Stimulated activated CD8-positive, alpha-beta memory T cell treated with anti-CD3 and anti-CD28 coated beads, Interleukin-7, amount 100 ng/mL, for 48 hours (primary cell): Measurements from ENCODE around the gene MEIS2.

Experiments used
- DNase-seq, 2 donors: peaks; one replicate each; pipeline ENCODE4 v3.0.0-alpha.2; 2020; ENCODE audit warnings: low read depth in 1 of 2; ENCODE audit errors: extremely low read depth in 1 of 2

The MEIS2 gene

DNA sequence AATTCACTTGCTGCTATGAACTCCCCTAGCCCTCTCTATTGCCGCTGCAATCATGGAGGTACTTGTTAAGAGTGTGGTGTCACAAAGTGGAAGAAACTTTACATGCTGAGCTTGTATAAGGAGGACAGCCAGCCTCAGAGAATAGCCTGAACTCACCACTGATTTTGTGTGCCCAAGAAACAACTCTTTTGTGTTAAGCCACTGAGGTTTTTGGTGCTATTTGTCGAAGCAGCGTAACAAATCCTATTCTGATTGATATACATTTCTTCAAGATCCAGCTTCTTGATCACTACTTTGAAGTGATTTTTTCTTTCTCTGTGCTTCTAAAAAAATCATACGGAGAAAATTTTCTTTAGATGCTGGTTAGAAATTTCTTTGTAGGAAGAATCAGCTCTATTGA is 132.4 kb downstream of the MEIS2 start:
- no peak for DNase-seq

GRCh38 chr15:36966708-36967107 is 133.6 kb downstream of the MEIS2 start:
- DNase-seq: no peak

- no peak for DNase-seq
These were observed 134.6 kb downstream of the MEIS2 start for GRCh38 chr15:36965570-36966342.

DNA sequence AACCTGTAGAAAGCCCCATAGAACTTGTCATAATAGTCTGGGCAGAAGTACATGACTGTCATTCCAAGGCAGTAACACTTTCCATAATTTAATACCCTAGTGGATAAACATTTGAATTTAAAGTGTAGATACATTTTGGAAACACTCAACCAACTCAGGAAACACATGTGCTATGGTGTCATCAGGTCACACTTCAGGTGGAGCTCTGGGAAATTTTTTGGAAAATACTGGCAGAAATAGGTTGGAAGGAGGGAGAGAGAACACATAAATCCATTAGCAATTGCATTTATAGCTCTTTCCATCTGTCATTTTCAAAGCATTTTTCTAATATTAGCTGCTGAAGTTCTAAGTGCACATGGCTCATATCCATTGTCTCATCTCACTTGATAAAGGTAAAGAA is 135.7 kb downstream of the MEIS2 start:
- no peak for DNase-seq

DNA sequence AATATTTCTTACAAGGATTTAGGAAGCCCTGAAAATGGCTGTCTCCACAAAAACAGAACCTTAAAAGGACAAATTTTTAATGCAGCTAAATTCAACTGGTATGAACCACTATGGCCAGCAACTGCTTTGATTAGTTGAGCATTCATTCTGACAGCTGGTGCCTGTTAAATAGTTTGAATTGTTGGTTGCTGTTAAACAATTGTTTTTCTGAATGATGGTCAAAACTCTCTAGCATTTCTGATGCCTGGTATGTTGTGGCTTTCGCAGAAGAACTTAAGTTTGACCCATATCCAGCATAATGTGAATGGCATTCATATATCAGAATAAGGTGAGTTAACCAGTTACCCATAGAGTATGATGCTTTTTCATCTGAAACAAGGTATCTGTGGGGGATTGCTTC is 138.4 kb downstream of the MEIS2 start:
- DNase-seq: no peak

- no peak for DNase-seq
These were observed 139.5 kb downstream of the MEIS2 start for GRCh38 chr15:36960947-36961227.

DNA sequence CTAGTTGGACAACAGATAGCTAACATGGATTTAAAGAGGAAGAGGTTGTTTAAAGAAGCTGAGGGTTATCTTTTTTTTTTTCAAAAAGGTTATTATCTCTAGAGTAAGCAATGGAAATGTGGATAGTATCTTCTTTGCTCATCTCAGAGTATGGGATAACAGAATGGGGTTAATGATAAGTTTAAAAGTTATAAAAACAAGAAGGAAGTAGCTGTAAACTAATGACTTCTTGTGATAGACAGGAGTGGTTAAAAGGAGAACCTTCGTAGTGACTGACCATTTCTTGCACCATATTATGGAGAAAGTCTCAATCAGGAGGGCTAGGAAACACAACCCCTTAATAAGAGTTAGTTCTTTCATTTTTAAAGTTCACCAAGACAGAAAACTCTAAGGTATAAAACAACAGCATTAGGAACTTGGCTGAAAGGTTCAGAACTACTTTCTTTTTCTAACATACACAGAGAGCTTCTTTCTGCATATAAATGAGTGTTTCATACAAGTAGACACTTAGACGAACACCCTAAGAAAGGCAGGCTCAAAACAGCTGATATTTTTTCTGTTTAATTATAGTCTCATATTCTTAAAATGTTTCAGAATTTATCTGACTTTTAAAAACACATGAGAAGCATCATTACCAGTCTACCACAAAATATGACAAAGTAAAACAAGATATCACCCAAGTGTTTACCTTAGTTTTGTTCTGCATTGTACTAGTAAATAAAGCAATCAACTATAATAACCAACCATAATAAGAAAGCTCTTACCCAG is 140.0 kb downstream of the MEIS2 start:
- no peak for DNase-seq

GRCh38 chr15:36959746-36960145 is 140.6 kb downstream of the MEIS2 start:
- no peak for DNase-seq

DNA sequence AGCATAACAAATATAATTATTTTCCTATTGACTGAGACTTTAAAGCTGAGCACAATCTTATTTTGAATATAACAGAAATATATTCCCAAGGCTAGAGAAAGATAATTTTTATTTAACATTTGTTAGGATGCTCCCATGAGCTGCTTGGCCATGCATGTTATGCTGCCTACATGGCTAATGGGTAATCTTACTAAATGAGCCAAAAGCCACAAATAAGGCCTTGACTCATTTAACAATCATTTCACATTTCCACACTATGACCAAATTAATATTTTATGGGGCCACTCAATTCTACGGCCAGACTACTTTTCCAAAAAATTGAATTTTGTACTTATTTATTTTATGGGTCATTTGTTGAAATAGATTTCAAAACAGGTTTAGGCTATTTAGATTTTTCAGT is 141.7 kb downstream of the MEIS2 start:
- DNase-seq: no peak

- DNase-seq: no peak
These were observed 145.9 kb downstream of the MEIS2 start for GRCh38 chr15:36954486-36954885.

DNA sequence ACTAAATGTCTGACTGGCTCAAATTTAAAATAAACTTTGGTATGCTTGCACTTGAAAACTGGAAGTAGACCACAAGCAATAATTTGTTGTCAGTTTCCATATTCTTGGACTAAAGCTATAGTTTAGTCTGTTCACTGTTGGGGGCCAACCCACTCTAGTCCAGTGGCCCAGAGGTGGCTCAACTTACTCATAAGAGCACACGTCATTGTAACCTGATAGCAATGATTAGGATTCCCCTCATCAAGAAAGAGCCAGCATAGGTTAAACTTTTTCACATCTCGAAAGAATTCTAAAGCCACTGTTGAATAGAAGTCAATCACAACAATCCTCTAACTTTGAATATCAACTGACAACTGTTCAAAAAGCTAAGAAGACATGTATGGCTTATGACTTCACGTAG is 147.0 kb downstream of the MEIS2 start:
- DNase-seq: no peak

GRCh38 chr15:36951731-36952247 is 148.6 kb downstream of the MEIS2 start:
- DNase-seq: no peak

- DNase-seq: no peak
These were observed 150.0 kb downstream of the MEIS2 start for GRCh38 chr15:36950371-36950770.

DNA sequence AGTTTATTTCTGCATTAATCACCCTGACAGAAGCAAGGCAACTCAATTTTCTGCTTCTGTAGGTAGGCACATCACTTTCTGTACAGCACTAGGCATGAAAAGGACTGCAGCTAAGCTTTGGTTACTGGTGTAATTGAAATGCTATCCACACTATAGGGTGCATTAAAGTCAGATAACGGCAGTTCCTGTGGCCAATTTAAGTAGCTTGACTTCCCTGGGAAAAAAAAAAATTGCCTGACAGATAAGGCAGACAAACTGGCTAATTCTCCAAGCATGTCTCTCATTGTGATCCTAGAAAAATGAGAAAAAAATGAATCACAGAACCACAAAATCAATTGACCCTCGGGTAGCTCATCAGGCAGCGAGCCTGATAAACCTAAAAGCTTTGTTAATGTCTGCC is 151.4 kb downstream of the MEIS2 start:
- DNase-seq: no peak

- no peak for DNase-seq
These were observed 153.2 kb downstream of the MEIS2 start for GRCh38 chr15:36947035-36947719.

- DNase-seq: no peak
These were observed 155.9 kb downstream of the MEIS2 start for GRCh38 chr15:36944442-36944841.

- DNase-seq: no peak
These were observed 156.6 kb downstream of the MEIS2 start for GRCh38 chr15:36943508-36944361.

GRCh38 chr15:36942248-36942827 is 158.0 kb downstream of the MEIS2 start:
- DNase-seq: no peak

DNA sequence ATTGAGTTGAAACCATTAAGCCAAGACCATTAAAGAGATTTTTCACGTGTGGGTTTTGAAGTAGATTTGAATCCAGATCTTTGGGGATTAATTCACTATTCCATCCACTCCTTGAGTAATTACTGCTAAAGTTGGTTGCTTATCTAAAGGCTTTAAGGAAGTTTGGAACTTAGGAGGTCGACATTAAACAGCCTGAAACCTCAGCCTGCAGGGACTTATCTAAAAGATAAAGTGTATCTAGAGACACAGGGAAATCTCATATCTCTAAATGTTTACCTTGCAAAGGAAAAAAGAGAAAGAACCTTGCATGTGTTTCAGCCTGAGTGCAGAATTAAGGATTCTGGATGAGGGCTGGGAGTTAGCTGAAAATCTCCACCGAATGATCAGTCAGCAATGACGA is 158.6 kb downstream of the MEIS2 start:
- no peak for DNase-seq

- no peak for DNase-seq
These were observed 159.6 kb downstream of the MEIS2 start for GRCh38 chr15:36940636-36941260.
